A673 (cell line): ENCODE data around the gene FAM114A1.

Source experiments
- CTCF ChIP-seq: fragments of 300-800, 200-600 bp; sonication (generic); conservative IDR thresholded peaks from 2 replicates; pipeline ENCODE4 v1.5.1; 2017; ENCODE audit warnings: low read depth, mild to moderate bottlenecking, antibody characterized with exemption, low read length, moderate library complexity, mixed read lengths
- EZH2 ChIP-seq: fragments of 200-600 bp; sonication (generic); IDR thresholded peaks from 2 replicates; pipeline ENCODE4 v1.6.1; 2017; ENCODE audit warnings: borderline replicate concordance, low read depth, mild to moderate bottlenecking, mixed read lengths, antibody characterized with exemption, low read length; ENCODE audit not compliant: poor library complexity, severe bottlenecking

DNA sequence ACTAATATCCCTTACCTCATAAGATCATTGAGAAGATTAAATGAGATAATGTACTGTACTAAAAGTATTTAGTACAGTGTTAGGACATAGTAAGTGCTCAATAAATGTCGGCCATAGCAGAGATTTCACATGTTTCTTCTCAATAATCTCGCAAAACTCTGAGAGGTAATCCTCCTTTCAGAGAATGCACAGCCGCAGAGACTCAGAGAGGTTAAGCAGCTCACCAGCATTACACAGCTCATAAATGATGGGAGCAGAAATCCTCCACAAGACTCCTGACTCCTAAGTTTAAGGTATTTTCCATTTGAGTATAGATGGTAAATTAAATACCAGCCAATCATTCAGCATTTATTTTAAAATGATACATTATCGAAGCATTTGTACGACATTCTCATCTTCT, 34.6 kb downstream of the FAM114A1 start:
- TF ChIP-seq CTCF (no peak), EZH2 (no peak)
